ENCODE measurements around the gene TNFRSF4. TPM values are rescaled to one million over a fixed set of nuclear protein-coding genes. Genes with fewer than 3 reads are reported as not detected.
A peak's percentile ranks its signal among the peaks of the same experiment; 100 is the strongest.

TNFRSF4 gene
- total and polyA plus RNA-seq, 2 of the 13 experiments (the other 11 are each of a cell fraction or from before 2014, with no cell fraction given): not detected

- TF ChIP-seq U2AF1 (optimal IDR thresholded peaks at IDR 0.05; ENCODE audit: low read depth, low read length) (peak; percentile 10), ZFP37 (CRISPR knock-in tag; IDR thresholded peaks at IDR 0.05; ENCODE audit: borderline replicate concordance) (no peak), RBM39 (IDR thresholded peaks at IDR 0.05; ENCODE audit: low read depth, low read length, poor library complexity, severe bottlenecking) (no peak), ELF1 (CRISPR knock-in tag; IDR thresholded peaks at IDR 0.05) (no peak), U2AF2 (IDR thresholded peaks at IDR 0.05; ENCODE audit: low read depth, low read length) (no peak), MIXL1 (CRISPR knock-in tag; IDR thresholded peaks at IDR 0.05) (no peak), ZNF629 (CRISPR knock-in tag; conservative IDR thresholded peaks at IDR 0.05) (peak; percentile 41; the same call in 1 of the 2 replicates), DBP (CRISPR knock-in tag; IDR thresholded peaks at IDR 0.05; ENCODE audit: not compliant biosample characterization) (peak; percentile 75), ZNF709 (CRISPR knock-in tag; IDR thresholded peaks at IDR 0.05) (peak; percentile 64; the same call in 1 of the 2 replicates), NFE2L2 (IDR thresholded peaks at IDR 0.05; ENCODE audit: low read length) (no peak), SAFB2 (CRISPR knock-in tag; IDR thresholded peaks at IDR 0.05; ENCODE audit: borderline replicate concordance, low read depth) (peak; percentile 83), SRY (CRISPR knock-in tag; IDR thresholded peaks at IDR 0.05) (peak; percentile 65; the same call in 1 of the 2 replicates), ZNF672 (CRISPR knock-in tag; IDR thresholded peaks at IDR 0.05) (no peak), RBM22 (optimal IDR thresholded peaks at IDR 0.05; ENCODE audit: low read length) (no peak), ZNF547 (CRISPR knock-in tag; IDR thresholded peaks at IDR 0.05) (no peak), ZBED4 (CRISPR knock-in tag; IDR thresholded peaks at IDR 0.05; ENCODE audit: borderline replicate concordance) (peak; percentile 54; the same call in 1 of the 2 replicates), CBX5 (CRISPR knock-in tag; IDR thresholded peaks at IDR 0.05; ENCODE audit: borderline replicate concordance) (no peak), ZNF569 (CRISPR knock-in tag; IDR thresholded peaks at IDR 0.05; ENCODE audit: borderline replicate concordance) (no peak), PATZ1 (CRISPR knock-in tag; IDR thresholded peaks at IDR 0.05) (peak; percentile 69), ZNF138 (CRISPR knock-in tag; IDR thresholded peaks at IDR 0.05; ENCODE audit: low read depth) (no peak), GATAD2A (CRISPR knock-in tag; IDR thresholded peaks at IDR 0.05) (peak; percentile 33; the same call in 1 of the 2 replicates), SRSF1 (optimal IDR thresholded peaks at IDR 0.05; ENCODE audit: low read depth, low read length) (peak; percentile 38), E2F1 (CRISPR knock-in tag; IDR thresholded peaks at IDR 0.05) (no peak)
Measured at GRCh38 chr1:1239614-1240347, 25.8 kb upstream of the TNFRSF4 start (continued).
